Liver (tissue), 9 donors: ENCODE measurements around the gene YPEL4. TPM values are rescaled to one million over a fixed set of nuclear protein-coding genes. Genes with fewer than 3 reads are reported as not detected.

ENCODE experiments used
- DNase-seq: peaks from one replicate; pipeline ENCODE4 v3.0.0-alpha.2; 2017; ENCODE audit warnings: low spot score
- H3K27ac ChIP-seq, 2 donors: one replicate each; pipeline ENCODE4 v1.7.0; 2013; ENCODE audit warnings: inconsistent platforms in 2 of 2, low read length in 2 of 2, control low read depth in 1 of 2, low read depth in 1 of 2, mild to moderate bottlenecking in 1 of 2
- H3K27me3 ChIP-seq, 4 donors: one replicate each; pipeline versions ENCODE4 v1.6.1 to v1.7.0; 2013; ENCODE audit warnings: low read length in 3 of 4, inconsistent platforms in 1 of 4, mild to moderate bottlenecking in 1 of 4, moderate library complexity in 1 of 4; ENCODE audit not compliant: control insufficient read depth in 4 of 4, insufficient read depth in 4 of 4
- H3K36me3 ChIP-seq, 4 donors: one replicate each; pipeline versions ENCODE4 v1.6.1 to v1.7.0; 2013; ENCODE audit warnings: low read length in 3 of 4, mild to moderate bottlenecking in 3 of 4, low read depth in 1 of 4, moderate library complexity in 1 of 4; ENCODE audit not compliant: control insufficient read depth in 4 of 4, insufficient read depth in 3 of 4
- H3K4me1 ChIP-seq, 4 donors: one replicate each; pipeline versions ENCODE4 v1.6.1 to v1.7.0; 2013; ENCODE audit warnings: low read length in 3 of 4, mild to moderate bottlenecking in 3 of 4, moderate library complexity in 1 of 4; ENCODE audit not compliant: control insufficient read depth in 4 of 4, insufficient read depth in 4 of 4
- H3K4me3 ChIP-seq, 3 donors: one replicate each; pipeline versions ENCODE4 v1.6.1 to v1.7.0; 2013; ENCODE audit warnings: low read length in 3 of 3, control low read depth in 1 of 3, low read depth in 1 of 3, mild to moderate bottlenecking in 1 of 3
- H3K9ac ChIP-seq, 2 donors: one replicate each; pipeline ENCODE4 v1.7.0; 2013; ENCODE audit warnings: low read length in 2 of 2, mild to moderate bottlenecking in 2 of 2, moderate library complexity in 2 of 2, control low read depth in 1 of 2, low read depth in 1 of 2
- H3K9me3 ChIP-seq, 4 donors: one replicate each; pipeline versions ENCODE4 v1.6.1 to v1.7.0; 2013; ENCODE audit warnings: low read length in 3 of 4; ENCODE audit not compliant: control insufficient read depth in 4 of 4
- EGR1 ChIP-seq, 2 donors: IDR thresholded peaks; 2 replicates each; pipeline ENCODE4 v1.6.1; 2016 to 2018; ENCODE audit warnings: antibody characterized with exemption in 2 of 2, low read depth in 2 of 2
- FOXA1 ChIP-seq: IDR thresholded peaks from 2 replicates; pipeline ENCODE4 v1.6.1; 2016; ENCODE audit warnings: antibody characterized with exemption
- GABPA ChIP-seq, 2 donors: IDR thresholded peaks in 1 of 2; conservative IDR thresholded peaks in 1 of 2; 2 replicates each; pipeline ENCODE4 v1.6.1; 2016; ENCODE audit warnings: antibody characterized with exemption in 2 of 2, mild to moderate bottlenecking in 1 of 2, moderate library complexity in 1 of 2
- HNF4A ChIP-seq, 2 donors: conservative IDR thresholded peaks; 2 replicates each; pipeline ENCODE4 v1.6.1; 2016; ENCODE audit warnings: antibody characterized with exemption in 2 of 2, mild to moderate bottlenecking in 2 of 2
- HNF4G ChIP-seq: IDR thresholded peaks from 2 replicates; pipeline ENCODE4 v1.6.1; 2016; ENCODE audit warnings: antibody characterized with exemption
- JUND ChIP-seq, 2 donors: IDR thresholded peaks; 2 replicates each; pipeline ENCODE4 v1.6.1; 2016; ENCODE audit warnings: antibody characterized with exemption in 2 of 2
- NR2F2 ChIP-seq: IDR thresholded peaks from 2 replicates; pipeline ENCODE4 v1.6.1; 2016; ENCODE audit warnings: antibody characterized with exemption
- RAD21 ChIP-seq, 2 donors: IDR thresholded peaks; 2 replicates each; pipeline ENCODE4 v1.6.1; 2016; ENCODE audit warnings: antibody characterized with exemption in 2 of 2, mild to moderate bottlenecking in 2 of 2
- RXRA ChIP-seq, 2 donors: IDR thresholded peaks; 2 replicates each; pipeline ENCODE4 v1.6.1; 2017 to 2018; ENCODE audit warnings: antibody characterized with exemption in 2 of 2, mild to moderate bottlenecking in 1 of 2
- TAF1 ChIP-seq: conservative IDR thresholded peaks from 2 replicates; pipeline ENCODE4 v1.6.1; 2016; ENCODE audit warnings: antibody characterized with exemption, mild to moderate bottlenecking
- YY1 ChIP-seq: IDR thresholded peaks from 2 replicates; pipeline ENCODE4 v1.6.1; 2016; ENCODE audit warnings: antibody characterized with exemption, mild to moderate bottlenecking
- WGBS: extraction: QIAGEN DNeasy Blood & Tissue Kit; methylation state at CpG from one replicate; pipeline ENCODE4 v1.1.7; 2013; 5-methylcytosine and 5-hydroxymethylcytosine counted together
- polyA plus RNA-seq, 2 donors: library from polyadenylated mRNA; stranded (reverse) in 1 of 2; unstranded in 1 of 2; fragments of 200-250 nt in 1 of 2; fragments of >200 nt in 1 of 2; fragmentation: Nextera tagmentation in 1 of 2; extraction: Ambion mirVana in 1 of 2; gene quantifications; one replicate each; pipeline versions ENCODE4 v1.2.1 to v1.2.3, GENCODE V29; 2013 to 2015
- total RNA-seq, 2 donors: library from RNA; depleted of rRNA; stranded (reverse); fragments of >200 nt; gene quantifications; one replicate each; pipeline ENCODE4 v1.2.3, GENCODE V29; 2014
- TF ChIP-seq, protein P1 (sequence below): IDR thresholded peaks from 2 replicates; pipeline ENCODE4 v1.6.1; 2016; ENCODE audit warnings: antibody characterized with exemption, mild to moderate bottlenecking
- TF ChIP-seq, protein P2 (sequence below): fragments of 150-350 bp; IDR thresholded peaks from 2 replicates; pipeline ENCODE4 v1.5.1; 2017; ENCODE audit warnings: improper control_type of control experiment, low read depth, low read length; ENCODE audit not compliant: missing input control
- TF ChIP-seq, protein P3 (sequence below): IDR thresholded peaks from 2 replicates; pipeline ENCODE4 v1.6.1; 2016; ENCODE audit warnings: antibody characterized with exemption
- TF ChIP-seq, protein P4 (sequence below): IDR thresholded peaks from 2 replicates; pipeline ENCODE4 v1.6.1; 2016; ENCODE audit warnings: antibody characterized with exemption
- donor health status: healthy.
- donor health status: healthy.
- donor health status: healthy.
- donor health status: healthy.
- donor health status: healthy.

Gene YPEL4
- total and polyA plus RNA-seq, 4 donors, result 0.08 to 19.9 (median 0.22) TPM

- no peaks in the 10 kb centered on the region for H3K9me3 ChIP-seq
- no peak overlapping the region for H3K27ac ChIP-seq
- H3K27me3 ChIP-seq, result no peaks in the 10 kb centered on the region
- peaks cover 0 to 30% (median 26%) of the 10 kb centered on the region in 4 donors for H3K36me3 ChIP-seq
- no peak for DNase-seq
- peaks cover 5 to 36% (median 28%) of the 10 kb centered on the region in 4 donors for H3K4me1 ChIP-seq
- H3K4me3 ChIP-seq, result no peak overlapping the region
- TF ChIP-seq HNF4A (conservative IDR thresholded peaks at IDR 0.05) (no peak), EGR1 (IDR thresholded peaks at IDR 0.05; ENCODE audit: low read depth in 2 of 2) (no peak), JUND (IDR thresholded peaks at IDR 0.05) (no peak), RXRA (IDR thresholded peaks at IDR 0.05) (no peak), TAF1 (no peak), HNF4G (no peak), NR2F2 (no peak), FOXA1 (no peak), YY1 (no peak), GABPA (IDR thresholded peaks at IDR 0.05 in 1 of 2, conservative IDR thresholded peaks at IDR 0.05 in 1 of 2) (no peak), RAD21 (IDR thresholded peaks at IDR 0.05) (no peak)
- TF ChIP-seq, protein P1, sequence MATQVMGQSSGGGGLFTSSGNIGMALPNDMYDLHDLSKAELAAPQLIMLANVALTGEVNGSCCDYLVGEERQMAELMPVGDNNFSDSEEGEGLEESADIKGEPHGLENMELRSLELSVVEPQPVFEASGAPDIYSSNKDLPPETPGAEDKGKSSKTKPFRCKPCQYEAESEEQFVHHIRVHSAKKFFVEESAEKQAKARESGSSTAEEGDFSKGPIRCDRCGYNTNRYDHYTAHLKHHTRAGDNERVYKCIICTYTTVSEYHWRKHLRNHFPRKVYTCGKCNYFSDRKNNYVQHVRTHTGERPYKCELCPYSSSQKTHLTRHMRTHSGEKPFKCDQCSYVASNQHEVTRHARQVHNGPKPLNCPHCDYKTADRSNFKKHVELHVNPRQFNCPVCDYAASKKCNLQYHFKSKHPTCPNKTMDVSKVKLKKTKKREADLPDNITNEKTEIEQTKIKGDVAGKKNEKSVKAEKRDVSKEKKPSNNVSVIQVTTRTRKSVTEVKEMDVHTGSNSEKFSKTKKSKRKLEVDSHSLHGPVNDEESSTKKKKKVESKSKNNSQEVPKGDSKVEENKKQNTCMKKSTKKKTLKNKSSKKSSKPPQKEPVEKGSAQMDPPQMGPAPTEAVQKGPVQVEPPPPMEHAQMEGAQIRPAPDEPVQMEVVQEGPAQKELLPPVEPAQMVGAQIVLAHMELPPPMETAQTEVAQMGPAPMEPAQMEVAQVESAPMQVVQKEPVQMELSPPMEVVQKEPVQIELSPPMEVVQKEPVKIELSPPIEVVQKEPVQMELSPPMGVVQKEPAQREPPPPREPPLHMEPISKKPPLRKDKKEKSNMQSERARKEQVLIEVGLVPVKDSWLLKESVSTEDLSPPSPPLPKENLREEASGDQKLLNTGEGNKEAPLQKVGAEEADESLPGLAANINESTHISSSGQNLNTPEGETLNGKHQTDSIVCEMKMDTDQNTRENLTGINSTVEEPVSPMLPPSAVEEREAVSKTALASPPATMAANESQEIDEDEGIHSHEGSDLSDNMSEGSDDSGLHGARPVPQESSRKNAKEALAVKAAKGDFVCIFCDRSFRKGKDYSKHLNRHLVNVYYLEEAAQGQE, result no peak
- TF ChIP-seq, protein P2, sequence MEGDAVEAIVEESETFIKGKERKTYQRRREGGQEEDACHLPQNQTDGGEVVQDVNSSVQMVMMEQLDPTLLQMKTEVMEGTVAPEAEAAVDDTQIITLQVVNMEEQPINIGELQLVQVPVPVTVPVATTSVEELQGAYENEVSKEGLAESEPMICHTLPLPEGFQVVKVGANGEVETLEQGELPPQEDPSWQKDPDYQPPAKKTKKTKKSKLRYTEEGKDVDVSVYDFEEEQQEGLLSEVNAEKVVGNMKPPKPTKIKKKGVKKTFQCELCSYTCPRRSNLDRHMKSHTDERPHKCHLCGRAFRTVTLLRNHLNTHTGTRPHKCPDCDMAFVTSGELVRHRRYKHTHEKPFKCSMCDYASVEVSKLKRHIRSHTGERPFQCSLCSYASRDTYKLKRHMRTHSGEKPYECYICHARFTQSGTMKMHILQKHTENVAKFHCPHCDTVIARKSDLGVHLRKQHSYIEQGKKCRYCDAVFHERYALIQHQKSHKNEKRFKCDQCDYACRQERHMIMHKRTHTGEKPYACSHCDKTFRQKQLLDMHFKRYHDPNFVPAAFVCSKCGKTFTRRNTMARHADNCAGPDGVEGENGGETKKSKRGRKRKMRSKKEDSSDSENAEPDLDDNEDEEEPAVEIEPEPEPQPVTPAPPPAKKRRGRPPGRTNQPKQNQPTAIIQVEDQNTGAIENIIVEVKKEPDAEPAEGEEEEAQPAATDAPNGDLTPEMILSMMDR, result no peak
- TF ChIP-seq, protein P3, sequence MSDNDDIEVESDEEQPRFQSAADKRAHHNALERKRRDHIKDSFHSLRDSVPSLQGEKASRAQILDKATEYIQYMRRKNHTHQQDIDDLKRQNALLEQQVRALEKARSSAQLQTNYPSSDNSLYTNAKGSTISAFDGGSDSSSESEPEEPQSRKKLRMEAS, result no peak
- TF ChIP-seq, protein P4, sequence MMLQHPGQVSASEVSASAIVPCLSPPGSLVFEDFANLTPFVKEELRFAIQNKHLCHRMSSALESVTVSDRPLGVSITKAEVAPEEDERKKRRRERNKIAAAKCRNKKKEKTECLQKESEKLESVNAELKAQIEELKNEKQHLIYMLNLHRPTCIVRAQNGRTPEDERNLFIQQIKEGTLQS, result no peak
- no peak overlapping the region for H3K9ac ChIP-seq
Measured at GRCh38 chr11:57620467-57620866, 29.2 kb downstream of the YPEL4 start.

GRCh38 chr11:57619331-57619730 lies 30.4 kb downstream of the YPEL4 start:
- peaks cover 3 to 37% (median 28%) of the 10 kb centered on the region in 4 donors for H3K36me3 ChIP-seq
- TF ChIP-seq RAD21 (IDR thresholded peaks at IDR 0.05) (peak; percentile 17 to 59), JUND (IDR thresholded peaks at IDR 0.05) (no peak)
- TF ChIP-seq, protein P3, result no peak
- TF ChIP-seq, protein P2, result peak; percentile 20
- H3K9ac ChIP-seq, result no peak overlapping the region
- H3K4me1 ChIP-seq, result peaks cover 8 to 47% (median 40%) of the 10 kb centered on the region in 4 donors
- no peak overlapping the region for H3K27ac ChIP-seq
- 98% methylated on average over 2 of the region's 2 CpGs for WGBS
- no peak for DNase-seq
- H3K27me3 ChIP-seq, result no peaks in the 10 kb centered on the region
- H3K9me3 ChIP-seq, result no peaks in the 10 kb centered on the region
- H3K4me3 ChIP-seq, result no peak overlapping the region
